HG03060 (cell line): ENCODE results near the gene DNAAF5.
"Not testable (repeated sequence)": the region's sequence is repeated elsewhere in the genome, so short reads cannot be mapped to it uniquely, and the experiment has no call there.

Experiments used
- ATAC-seq: cut with Tn5 transposase; IDR thresholded peaks from one replicate; pipeline ENCODE4 v1.9.1; 2021; ENCODE audit warnings: low read depth, moderate number of reproducible peaks; ENCODE audit not compliant: unreplicated experiment

DNAAF5 gene

GRCh38 chr7:801940-802381, 75.5 kb downstream of the DNAAF5 start:
- no peak for ATAC-seq

GRCh38 chr7:802500-803242, 76.2 kb downstream of the DNAAF5 start:
- ATAC-seq: no peak

- ATAC-seq: no peak
These were observed 76.7 kb downstream of the DNAAF5 start for GRCh38 chr7:803243-803635.

GRCh38 chr7:803796-804195, 77.3 kb downstream of the DNAAF5 start:
- not testable (repeated sequence) for ATAC-seq

- no peak for ATAC-seq
These were observed 78.8 kb downstream of the DNAAF5 start for GRCh38 chr7:805261-805660.

- no peak for ATAC-seq
These were observed 89.1 kb downstream of the DNAAF5 start for GRCh38 chr7:815284-816216.

GRCh38 chr7:816300-816750, 89.8 kb downstream of the DNAAF5 start:
- peak; percentile 40 for ATAC-seq

GRCh38 chr7:816751-817671, 90.5 kb downstream of the DNAAF5 start:
- no peak for ATAC-seq

GRCh38 chr7:818031-818699, 91.7 kb downstream of the DNAAF5 start:
- ATAC-seq: no peak

GRCh38 chr7:820341-820740, 93.8 kb downstream of the DNAAF5 start:
- ATAC-seq: no peak

GRCh38 chr7:821688-822087, 95.2 kb downstream of the DNAAF5 start:
- no peak for ATAC-seq

GRCh38 chr7:822692-823276, 96.3 kb downstream of the DNAAF5 start:
- ATAC-seq: no peak

- ATAC-seq: no peak
These were observed 97.2 kb downstream of the DNAAF5 start for GRCh38 chr7:823649-824048.

- ATAC-seq: no peak
These were observed 97.6 kb downstream of the DNAAF5 start for GRCh38 chr7:824081-824480.

GRCh38 chr7:824664-825063, 98.2 kb downstream of the DNAAF5 start:
- no peak for ATAC-seq

GRCh38 chr7:825386-825785, 98.9 kb downstream of the DNAAF5 start:
- no peak for ATAC-seq

GRCh38 chr7:826230-826917, 99.9 kb downstream of the DNAAF5 start:
- ATAC-seq: no peak

- no peak for ATAC-seq
These were observed 102.5 kb downstream of the DNAAF5 start for GRCh38 chr7:828793-829561.
